GM12878 (cell line): ENCODE data around the gene SLC35E4. TPM values are rescaled to one million over a fixed set of nuclear protein-coding genes. Genes with fewer than 3 reads are reported as not detected.

Source experiments
- ATAC-seq: fragments of 200-7000 bp; cut with Tn5 transposase; 3 replicates; pipeline ENCODE4 v1.9.1; 2020; ENCODE audit warnings: mild to moderate bottlenecking, moderate library complexity
- BruUV-seq: library from RNA; stranded (reverse); fragments of 400-500 nt; replicated peaks from 2 replicates; lab custom pipeline; 2021; lab: Mats Ljungman, UMichigan
- CTCF ChIA-PET: fragments of 300-600 bp; sonication (Branson Sonifier 250); formaldehyde crosslinking; extraction: SDS; loops from one replicate; lab custom pipeline; 2021; ENCODE audit warnings: inconsistent platforms; lab: Yijun Ruan, JAX
- POLR2A ChIA-PET: fragments of 350-600 bp; formaldehyde crosslinking; extraction: SDS; loops from one replicate; lab custom pipeline; 2021; ENCODE audit warnings: inconsistent platforms; lab: Charles Lee
- RAD21 ChIA-PET: fragments of 300-600 bp; sonication (Branson Sonifier 250); formaldehyde crosslinking; loops from one replicate; lab custom pipeline; 2023; ENCODE audit warnings: antibody characterized with exemption; ENCODE audit not compliant: unreplicated experiment; lab: Charles Lee
- SMC1A ChIA-PET: fragments of 300-600 bp; sonication (Branson Sonifier 250); formaldehyde crosslinking; loops from one replicate; lab custom pipeline; 2023; ENCODE audit not compliant: unreplicated experiment, uncharacterized antibody; lab: Charles Lee
- DNase-seq: peaks from one replicate; pipeline ENCODE4 v3.0.0-alpha.2; 2011; ENCODE audit warnings: low read depth, low spot score
- FAIRE-seq: peaks from 3 replicates; lab custom pipeline; 2011; peaks lifted over from hg19 to GRCh38; lab: Jason Lieb, UNC
- H2AFZ ChIP-seq: 2 replicates; pipeline ENCODE4 v1.6.0; 2011; ENCODE audit warnings: low read depth, low read length, control low read depth; ENCODE audit not compliant: control insufficient read depth
- H3K27ac ChIP-seq: 2 replicates; pipeline ENCODE4 v1.5.1; 2011; ENCODE audit warnings: control low read depth; ENCODE audit not compliant: control insufficient read depth, insufficient read depth
- H3K27me3 ChIP-seq, 2 experiments: replicated peaks in 1 of 2; 2 replicates each; pipeline versions ENCODE4 v1.6.0 to v1.6.1; 2011; ENCODE audit warnings: low read length in 1 of 2; ENCODE audit not compliant: control insufficient read depth in 2 of 2, insufficient read depth in 2 of 2
- H3K36me3 ChIP-seq, 2 experiments: 2 replicates each; pipeline ENCODE4 v1.5.1; 2011; ENCODE audit warnings: low read length in 1 of 2; ENCODE audit not compliant: control insufficient read depth in 2 of 2, insufficient read depth in 2 of 2
- H3K4me1 ChIP-seq: 2 replicates; pipeline ENCODE4 v1.6.1; 2011; ENCODE audit warnings: mild to moderate bottlenecking, low read length, moderate library complexity, mixed read lengths; ENCODE audit not compliant: control insufficient read depth, insufficient read depth
- H3K4me2 ChIP-seq: 2 replicates; pipeline ENCODE4 v1.6.0; 2011; ENCODE audit warnings: control low read depth; ENCODE audit not compliant: control insufficient read depth, insufficient read depth
- H3K4me3 ChIP-seq: fragments of 200-600 bp; sonication (generic); 2 replicates; pipeline ENCODE4 v1.5.1; 2016
- H3K79me2 ChIP-seq: 2 replicates; pipeline ENCODE4 v1.6.0; 2011; ENCODE audit warnings: low read length; ENCODE audit not compliant: control insufficient read depth, insufficient read depth
- H3K9ac ChIP-seq: 2 replicates; pipeline ENCODE4 v1.8.0; 2011; ENCODE audit warnings: low read length, control low read depth, mixed read lengths; ENCODE audit not compliant: control insufficient read depth, insufficient read depth
- H3K9me3 ChIP-seq: replicated peaks from 3 replicates; pipeline ENCODE4 v1.5.1; 2011; ENCODE audit warnings: mild to moderate bottlenecking, low read length; ENCODE audit not compliant: control insufficient read depth, insufficient read depth
- H4K20me1 ChIP-seq: 2 replicates; pipeline ENCODE4 v1.6.0; 2011; ENCODE audit not compliant: control insufficient read depth, insufficient read depth
- BCL3 ChIP-seq: IDR thresholded peaks from 2 replicates; pipeline ENCODE4 v1.6.1; 2011; ENCODE audit warnings: borderline replicate concordance, low read depth, mild to moderate bottlenecking, moderate library complexity, low read length; ENCODE audit not compliant: insufficient read depth, poor library complexity, severe bottlenecking
- HCFC1 ChIP-seq: fragments of 150-350 bp; IDR thresholded peaks from 2 replicates; pipeline ENCODE4 v1.6.1; 2014; ENCODE audit warnings: low read length
- MEF2B ChIP-seq: fragments of 450-650 bp; IDR thresholded peaks from 2 replicates; pipeline ENCODE4 v1.6.1; 2018; ENCODE audit warnings: mild to moderate bottlenecking, moderate library complexity; ENCODE audit not compliant: partially characterized antibody, poor library complexity, severe bottlenecking
- MXI1 ChIP-seq: fragments of 150-350 bp; IDR thresholded peaks from 2 replicates; pipeline ENCODE4 v1.6.1; 2011; ENCODE audit warnings: low read depth, mild to moderate bottlenecking, inconsistent platforms, low read length, improper control_type of control experiment
- POU2F2 ChIP-seq: IDR thresholded peaks from 3 replicates; pipeline ENCODE4 v1.6.1; 2011; ENCODE audit warnings: low read depth, mild to moderate bottlenecking, low read length, borderline replicate concordance
- RBBP5 ChIP-seq: fragments of 200-600 bp; sonication (generic); conservative IDR thresholded peaks from 2 replicates; pipeline ENCODE4 v1.6.1; 2016
- RELB ChIP-seq: fragments of 450-650 bp; IDR thresholded peaks from 2 replicates; pipeline ENCODE4 v1.6.1; 2017; ENCODE audit warnings: low read depth, mild to moderate bottlenecking, moderate library complexity
- SREBF2 ChIP-seq: IDR thresholded peaks from 2 replicates; pipeline ENCODE4 v1.6.1; 2012; ENCODE audit warnings: mild to moderate bottlenecking, low read length
- TARDBP ChIP-seq: IDR thresholded peaks from 2 replicates; pipeline ENCODE4 v1.6.1; 2016; ENCODE audit warnings: borderline replicate concordance
- ZBTB33 ChIP-seq: fragments of 450-650 bp; IDR thresholded peaks from 2 replicates; pipeline ENCODE4 v1.6.1; 2017; ENCODE audit warnings: mild to moderate bottlenecking
- ZNF592 ChIP-seq: fragments of 450-650 bp; IDR thresholded peaks from 2 replicates; pipeline ENCODE4 v1.6.1; 2017; ENCODE audit warnings: mild to moderate bottlenecking, moderate library complexity
- WGBS: methylation state at CpG from one replicate; pipeline ENCODE4 v1.1.6; 2016; ENCODE audit warnings: low lambda C conversion rate; ENCODE audit not compliant: insufficient replicate concordance, insufficient coverage; ENCODE audit errors: missing lambda C conversion rate; 5-methylcytosine and 5-hydroxymethylcytosine counted together
- in situ Hi-C: fragments of 300-500 bp; cut with MboI; formaldehyde crosslinking; loops from 9 replicates; pipeline ENCODE4 v1.14.3; 2018; ENCODE audit warnings: mixed read lengths
- intact Hi-C: fragments of 100-400 bp; cut with micrococcal nuclease; formaldehyde crosslinking; loops from one replicate; pipeline ENCODE4 v1.14.2; 2022; ENCODE audit not compliant: unreplicated experiment
- polyA plus RNA-seq, 11 experiments: library from polyadenylated mRNA; depleted of rRNA in 4 of 11; unstranded in 6 of 11; stranded (reverse) in 5 of 11; fragments of >200 nt; fragmentation: Nextera tagmentation in 4 of 11; fragmentation: Illumina TruSeq in 1 of 11; extraction: Ambion mirVana in 4 of 11; extraction: Trizol in 1 of 11; gene quantifications; 1 replicate in 1 of 11; 2 replicates in 10 of 11; pipeline versions ENCODE4 v1.2.1 to v1.2.3, GENCODE V29; 2011 to 2016; ENCODE audit warnings: inconsistent platforms in 2 of 11, missing spikeins in 2 of 11, low read depth in 1 of 11
- total RNA-seq, 4 experiments: library from RNA; depleted of rRNA in 3 of 4; stranded (reverse); fragments of >200 nt in 3 of 4; fragmentation: Illumina TruSeq in 1 of 4; extraction: Trizol in 1 of 4; gene quantifications; 2 replicates each; pipeline versions ENCODE4 v1.2.1 to v1.2.3, GENCODE V29; 2013 to 2021
- TF ChIP-seq, protein P1 (sequence below): fragments of 450-650 bp; IDR thresholded peaks from 2 replicates; pipeline ENCODE4 v1.6.1; 2017; ENCODE audit warnings: mild to moderate bottlenecking, low read depth, inconsistent platforms; ENCODE audit not compliant: poor library complexity, severe bottlenecking

SLC35E4 gene
- total and polyA plus RNA-seq, 10 of the 15 experiments (the other 5 are each of a cell fraction or from before 2014, with no cell fraction given) = 0.16 to 5.3 (median 2.9) TPM; not detected in 1

DNA sequence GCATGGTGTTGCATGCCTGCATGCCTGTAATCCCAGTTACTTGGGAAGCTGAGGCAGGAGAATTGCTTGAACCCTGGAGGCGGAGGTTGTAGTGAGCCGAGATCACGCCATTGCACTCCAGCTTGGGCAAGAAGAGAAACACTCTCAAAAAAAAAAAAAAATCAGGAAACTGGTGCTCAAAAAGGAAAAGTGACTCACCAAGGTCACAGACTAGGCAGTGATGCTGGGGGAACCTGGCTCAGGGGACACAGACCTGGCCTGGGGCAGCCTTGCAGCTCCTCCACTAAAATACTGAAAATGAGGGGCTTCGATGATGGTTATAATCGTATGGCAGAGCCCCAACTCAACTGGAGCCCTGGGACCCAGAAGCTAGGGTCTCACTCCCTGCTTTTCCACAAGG, 8.1 kb upstream of the SLC35E4 start:
- Histone ChIP-seq H3K36me3 (no peaks in the 10 kb centered on the region), H3K79me2 (no peaks in the 10 kb centered on the region), H2AFZ (no peak overlapping the region), H3K4me3 (no peak overlapping the region), H3K9ac (no peak overlapping the region), H3K9me3 (no peaks in the 10 kb centered on the region), H3K27me3 (no peaks in the 10 kb centered on the region), H4K20me1 (no peaks in the 10 kb centered on the region), H3K4me2 (no peak overlapping the region), H3K4me1 (no peaks in the 10 kb centered on the region), H3K27ac (no peak overlapping the region)
- ChIA-PET POLR2A (interaction anchor here (0.5 kb wide), 1 partner anchor 119 kb away, joined by 5 read pairs; no protein-coding TSS in a partner anchor), RAD21 (interaction anchor here (0.6 kb wide), 1 partner anchor 20 kb away, joined by 5 read pairs; the partner anchor contains the start of gene TCN2), SMC1A (interaction anchor here (0.7 kb wide), 1 partner anchor 127 kb away, joined by 3 read pairs; no protein-coding TSS in a partner anchor), CTCF (interaction anchor here (0.6 kb wide), 1 partner anchor 128 kb away, joined by 4 read pairs; no protein-coding TSS in a partner anchor)
- intact Hi-C loops (no loop called here), in situ Hi-C loops (loop anchor here (25.0 kb wide), 1 partner anchor 285 kb away; no protein-coding TSS in a partner anchor)
- DNase-seq (no peak), FAIRE-seq (no peak), ATAC-seq (no peak)
- WGBS = 58% methylated on average over 5 of the region's 5 CpGs
- no TSS peak for BruUV-seq
- TF ChIP-seq TARDBP (no peak), SREBF2 (no peak), RELB (no peak), BCL3 (no peak), MEF2B (no peak), ZNF592 (no peak), ZBTB33 (no peak), POU2F2 (no peak), MXI1 (no peak), HCFC1 (no peak), RBBP5 (no peak)
- TF ChIP-seq, protein P1, sequence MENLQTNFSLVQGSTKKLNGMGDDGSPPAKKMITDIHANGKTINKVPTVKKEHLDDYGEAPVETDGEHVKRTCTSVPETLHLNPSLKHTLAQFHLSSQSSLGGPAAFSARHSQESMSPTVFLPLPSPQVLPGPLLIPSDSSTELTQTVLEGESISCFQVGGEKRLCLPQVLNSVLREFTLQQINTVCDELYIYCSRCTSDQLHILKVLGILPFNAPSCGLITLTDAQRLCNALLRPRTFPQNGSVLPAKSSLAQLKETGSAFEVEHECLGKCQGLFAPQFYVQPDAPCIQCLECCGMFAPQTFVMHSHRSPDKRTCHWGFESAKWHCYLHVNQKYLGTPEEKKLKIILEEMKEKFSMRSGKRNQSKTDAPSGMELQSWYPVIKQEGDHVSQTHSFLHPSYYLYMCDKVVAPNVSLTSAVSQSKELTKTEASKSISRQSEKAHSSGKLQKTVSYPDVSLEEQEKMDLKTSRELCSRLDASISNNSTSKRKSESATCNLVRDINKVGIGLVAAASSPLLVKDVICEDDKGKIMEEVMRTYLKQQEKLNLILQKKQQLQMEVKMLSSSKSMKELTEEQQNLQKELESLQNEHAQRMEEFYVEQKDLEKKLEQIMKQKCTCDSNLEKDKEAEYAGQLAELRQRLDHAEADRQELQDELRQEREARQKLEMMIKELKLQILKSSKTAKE = no peak
